ENCODE data around the gene PXYLP1.

PXYLP1 gene

GRCh38 chr3:141306276-141306675, 74.7 kb downstream of the PXYLP1 start:
- H3K27ac ChIP-seq: no peak overlapping the region
- H2AFZ ChIP-seq: no peak overlapping the region
- no peaks in the 10 kb centered on the region for H3K27me3 ChIP-seq (ENCODE audit: control insufficient read depth, insufficient read depth, low read length)
- H3K4me3 ChIP-seq (ENCODE audit: low read depth, low read length): no peak overlapping the region
- peaks cover 5% of the 10 kb centered on the region for H3K4me1 ChIP-seq
- no peaks in the 10 kb centered on the region for H3K9me3 ChIP-seq (ENCODE audit: control insufficient read depth, low read length)
- TF ChIP-seq CTCF (IDR thresholded peaks at IDR 0.05): no peak
- H3K79me2 ChIP-seq: no peaks in the 10 kb centered on the region
- H3K36me3 ChIP-seq (ENCODE audit: control insufficient read depth, insufficient read depth, low read length): no peaks in the 10 kb centered on the region
- H3K9ac ChIP-seq: no peak overlapping the region
- no peak overlapping the region for H3K4me2 ChIP-seq (ENCODE audit: low read length)

- Histone ChIP-seq H2AFZ (no peak overlapping the region), H3K4me1 (peaks cover 5% of the 10 kb centered on the region), H3K36me3 (ENCODE audit: control insufficient read depth, insufficient read depth, low read length) (no peaks in the 10 kb centered on the region), H3K27ac (no peak overlapping the region), H3K9ac (no peak overlapping the region), H3K9me3 (ENCODE audit: control insufficient read depth, low read length) (no peaks in the 10 kb centered on the region), H3K4me3 (ENCODE audit: low read depth, low read length) (no peak overlapping the region), H3K79me2 (no peaks in the 10 kb centered on the region), H3K4me2 (ENCODE audit: low read length) (no peak overlapping the region), H3K27me3 (ENCODE audit: control insufficient read depth, insufficient read depth, low read length) (no peaks in the 10 kb centered on the region)
- TF ChIP-seq CTCF (IDR thresholded peaks at IDR 0.05): no peak
Measured at GRCh38 chr3:141306922-141307321, 75.3 kb downstream of the PXYLP1 start.

- Histone ChIP-seq H2AFZ (no peak overlapping the region), H3K9ac (no peak overlapping the region), H3K4me2 (ENCODE audit: low read length) (no peak overlapping the region), H3K4me3 (ENCODE audit: low read depth, low read length) (no peak overlapping the region), H3K9me3 (ENCODE audit: control insufficient read depth, low read length) (no peaks in the 10 kb centered on the region), H3K4me1 (peaks cover 9% of the 10 kb centered on the region), H3K27ac (no peak overlapping the region), H3K27me3 (ENCODE audit: control insufficient read depth, insufficient read depth, low read length) (no peaks in the 10 kb centered on the region), H3K79me2 (no peaks in the 10 kb centered on the region), H3K36me3 (ENCODE audit: control insufficient read depth, insufficient read depth, low read length) (no peaks in the 10 kb centered on the region)
- no peak for TF ChIP-seq CTCF (IDR thresholded peaks at IDR 0.05)
Measured at GRCh38 chr3:141307351-141308059, 75.9 kb downstream of the PXYLP1 start.

GRCh38 chr3:141308588-141309218, 77.1 kb downstream of the PXYLP1 start:
- Histone ChIP-seq H3K4me3 (ENCODE audit: low read depth, low read length) (no peak overlapping the region), H3K79me2 (no peaks in the 10 kb centered on the region), H3K9me3 (ENCODE audit: control insufficient read depth, low read length) (no peaks in the 10 kb centered on the region), H3K4me1 (peaks cover 9% of the 10 kb centered on the region), H3K4me2 (ENCODE audit: low read length) (no peak overlapping the region), H3K27ac (no peak overlapping the region), H3K9ac (no peak overlapping the region), H3K36me3 (ENCODE audit: control insufficient read depth, insufficient read depth, low read length) (no peaks in the 10 kb centered on the region), H3K27me3 (ENCODE audit: control insufficient read depth, insufficient read depth, low read length) (no peaks in the 10 kb centered on the region), H2AFZ (peak overlapping the region; percentile 74)
- TF ChIP-seq CTCF (IDR thresholded peaks at IDR 0.05): peak; percentile 74

- Histone ChIP-seq H3K4me2 (ENCODE audit: low read length) (peak overlapping the region; percentile 89), H2AFZ (peak overlapping the region; percentile 88), H3K27me3 (ENCODE audit: control insufficient read depth, insufficient read depth, low read length) (no peaks in the 10 kb centered on the region), H3K36me3 (ENCODE audit: control insufficient read depth, insufficient read depth, low read length) (no peaks in the 10 kb centered on the region), H3K4me1 (peaks cover 9% of the 10 kb centered on the region), H3K9ac (no peak overlapping the region), H3K79me2 (no peaks in the 10 kb centered on the region), H3K4me3 (ENCODE audit: low read depth, low read length) (peak overlapping the region; percentile 93), H3K27ac (peak overlapping the region; percentile 54), H3K9me3 (ENCODE audit: control insufficient read depth, low read length) (no peaks in the 10 kb centered on the region)
- no peak for TF ChIP-seq CTCF (IDR thresholded peaks at IDR 0.05)
Measured at GRCh38 chr3:141311170-141311495, 79.5 kb downstream of the PXYLP1 start.

All from parathyroid adenoma (tissue), 2 donors.